IPS-18c (cell line): ENCODE measurements around the gene PRPF40B.

Experiments
- H3K4me3 ChIP-seq: 2 replicates; pipeline ENCODE4 v1.7.0; 2013; ENCODE audit warnings: low read depth, mild to moderate bottlenecking, low read length, moderate library complexity; ENCODE audit not compliant: insufficient read depth
- H3K9me3 ChIP-seq: one replicate; pipeline ENCODE4 v1.6.1; 2013; ENCODE audit warnings: mild to moderate bottlenecking, low read length, moderate library complexity; ENCODE audit not compliant: control insufficient read depth, insufficient read depth

Gene PRPF40B

GRCh38 chr12:49627752-49628360, 4.5 kb downstream of the PRPF40B start:
- Histone ChIP-seq H3K9me3 (no peaks in the 10 kb centered on the region), H3K4me3 (no peak overlapping the region)

GRCh38 chr12:49631336-49631907, 8.1 kb downstream of the PRPF40B start:
- no peak overlapping the region for H3K4me3 ChIP-seq
- no peaks in the 10 kb centered on the region for H3K9me3 ChIP-seq

GRCh38 chr12:49632401-49632800, 9.0 kb downstream of the PRPF40B start:
- Histone ChIP-seq H3K4me3 (no peak overlapping the region), H3K9me3 (no peaks in the 10 kb centered on the region)

- H3K9me3 ChIP-seq = no peaks in the 10 kb centered on the region
- no peak overlapping the region for H3K4me3 ChIP-seq
Observed at GRCh38 chr12:49632986-49633702, 9.8 kb downstream of the PRPF40B start.

GRCh38 chr12:49633703-49634345, 10.5 kb downstream of the PRPF40B start:
- Histone ChIP-seq H3K4me3 (no peak overlapping the region), H3K9me3 (no peaks in the 10 kb centered on the region)

- Histone ChIP-seq H3K9me3 (no peaks in the 10 kb centered on the region), H3K4me3 (no peak overlapping the region)
Observed at GRCh38 chr12:49635036-49635435, 11.7 kb downstream of the PRPF40B start.

- no peaks in the 10 kb centered on the region for H3K9me3 ChIP-seq
- H3K4me3 ChIP-seq = no peak overlapping the region
Observed at GRCh38 chr12:49635656-49636055, 12.3 kb downstream of the PRPF40B start.

GRCh38 chr12:49636574-49636973, 13.2 kb downstream of the PRPF40B start:
- H3K4me3 ChIP-seq = no peak overlapping the region
- H3K9me3 ChIP-seq = no peaks in the 10 kb centered on the region

GRCh38 chr12:49636979-49637755, 13.8 kb downstream of the PRPF40B start:
- H3K9me3 ChIP-seq = no peaks in the 10 kb centered on the region
- H3K4me3 ChIP-seq = no peak overlapping the region

- Histone ChIP-seq H3K4me3 (no peak overlapping the region), H3K9me3 (peaks cover 2% of the 10 kb centered on the region)
Observed at GRCh38 chr12:49641748-49642369, 18.5 kb downstream of the PRPF40B start.

- peaks cover 2% of the 10 kb centered on the region for H3K9me3 ChIP-seq
- no peak overlapping the region for H3K4me3 ChIP-seq
Observed at GRCh38 chr12:49642370-49642802, 19.0 kb downstream of the PRPF40B start.

- Histone ChIP-seq H3K9me3 (peaks cover 2% of the 10 kb centered on the region), H3K4me3 (no peak overlapping the region)
Observed at GRCh38 chr12:49643135-49643534, 19.8 kb downstream of the PRPF40B start.

- no peak overlapping the region for H3K4me3 ChIP-seq
- peaks cover 2% of the 10 kb centered on the region for H3K9me3 ChIP-seq
Observed at GRCh38 chr12:49643961-49644619, 20.7 kb downstream of the PRPF40B start.

GRCh38 chr12:49644620-49644994, 21.2 kb downstream of the PRPF40B start:
- no peak overlapping the region for H3K4me3 ChIP-seq

GRCh38 chr12:49645146-49646039, 22.0 kb downstream of the PRPF40B start:
- peaks cover 2% of the 10 kb centered on the region for H3K9me3 ChIP-seq
- no peak overlapping the region for H3K4me3 ChIP-seq

More at GRCh38 chr12:49644620-49644994, 21.2 kb downstream of the PRPF40B start:
- peaks cover 2% of the 10 kb centered on the region for H3K9me3 ChIP-seq
